CD14-positive monocyte (primary cell): Measurements from ENCODE around the gene CBX3. TPM values are rescaled to one million over a fixed set of nuclear protein-coding genes. Genes with fewer than 3 reads are reported as not detected.

ENCODE experiments used
- DNase-seq, 3 donors: peaks; one replicate each; pipeline ENCODE4 v3.0.0-alpha.2; 2011 to 2022
- H2AFZ ChIP-seq: 2 replicates; pipeline ENCODE4 v1.6.0; 2012; ENCODE audit warnings: mild to moderate bottlenecking, low read depth, low read length, inconsistent platforms; ENCODE audit not compliant: insufficient read depth, poor library complexity, severe bottlenecking
- H3K27ac ChIP-seq, 2 donors: 1 replicate in 1 of 2; 2 replicates in 1 of 2; pipeline ENCODE4 v1.5.1; 2012 to 2013; ENCODE audit warnings: low read length in 2 of 2, control low read depth in 1 of 2, inconsistent platforms in 1 of 2, low read depth in 1 of 2, mild to moderate bottlenecking in 1 of 2
- H3K27me3 ChIP-seq, 2 donors: one replicate each; pipeline versions ENCODE4 v1.6.0 to v1.6.1; 2011 to 2013; ENCODE audit warnings: low read length in 2 of 2; ENCODE audit not compliant: control insufficient read depth in 2 of 2, insufficient read depth in 2 of 2
- H3K36me3 ChIP-seq, 2 donors: replicated peaks in 1 of 2; 1 replicate in 1 of 2; 2 replicates in 1 of 2; pipeline versions ENCODE4 v1.5.1 to v1.6.1; 2012 to 2013; ENCODE audit warnings: low read length in 2 of 2, control low read depth in 1 of 2, inconsistent platforms in 1 of 2, mild to moderate bottlenecking in 1 of 2; ENCODE audit not compliant: insufficient read depth in 2 of 2, control insufficient read depth in 1 of 2
- H3K4me1 ChIP-seq, 2 donors: 1 replicate in 1 of 2; 2 replicates in 1 of 2; pipeline versions ENCODE4 v1.5.1 to v1.6.1; 2012 to 2013; ENCODE audit warnings: low read length in 2 of 2, control low read depth in 1 of 2, inconsistent platforms in 1 of 2, mild to moderate bottlenecking in 1 of 2, moderate library complexity in 1 of 2; ENCODE audit not compliant: insufficient read depth in 2 of 2, control insufficient read depth in 1 of 2
- H3K4me2 ChIP-seq: replicated peaks from 2 replicates; pipeline ENCODE3; 2012; ENCODE audit warnings: low read length, moderate library complexity, mild to moderate bottlenecking; ENCODE audit not compliant: poor library complexity, severe bottlenecking; ENCODE audit errors: extremely low read depth
- H3K4me3 ChIP-seq, 3 experiments: fragments of 200-600 bp in 1 of 3; sonication (generic) in 1 of 3; replicated peaks in 1 of 3; 1 replicate in 2 of 3; 2 replicates in 1 of 3; pipeline ENCODE4 v1.5.1; 2011 to 2013; ENCODE audit warnings: low read length in 3 of 3, mild to moderate bottlenecking in 3 of 3, control low read depth in 2 of 3, low read depth in 2 of 3, inconsistent platforms in 1 of 3, moderate library complexity in 1 of 3
- H3K79me2 ChIP-seq: 2 replicates; pipeline ENCODE4 v1.6.0; 2012; ENCODE audit warnings: mild to moderate bottlenecking, control low read depth, inconsistent platforms, low read length, moderate library complexity; ENCODE audit not compliant: insufficient read depth
- H3K9ac ChIP-seq: 2 replicates; pipeline ENCODE4 v1.6.0; 2017; ENCODE audit warnings: low read length, mild to moderate bottlenecking; ENCODE audit not compliant: insufficient read depth, poor library complexity, severe bottlenecking
- H3K9me3 ChIP-seq, 2 donors: replicated peaks in 1 of 2; 1 replicate in 1 of 2; 2 replicates in 1 of 2; pipeline versions ENCODE4 v1.5.1 to v1.6.1; 2012 to 2013; ENCODE audit warnings: low read length in 2 of 2, control low read depth in 1 of 2; ENCODE audit not compliant: control insufficient read depth in 1 of 2, insufficient read depth in 1 of 2
- H4K20me1 ChIP-seq: 2 replicates; pipeline ENCODE4 v1.6.0; 2012; ENCODE audit warnings: mild to moderate bottlenecking, low read length, control low read depth, moderate library complexity; ENCODE audit not compliant: insufficient read depth
- H3K27ac Mint-ChIP-seq, 7 donors: one replicate each; pipeline ENCODE4 v1.8.0; 2020; ENCODE audit warnings: mild to moderate bottlenecking in 7 of 7, mixed read lengths in 7 of 7, moderate library complexity in 6 of 7, inconsistent platforms in 2 of 7
- H3K27me3 Mint-ChIP-seq, 3 donors: one replicate each; pipeline ENCODE4 v1.8.0; 2021 to 2022; ENCODE audit warnings: low read depth in 3 of 3, mild to moderate bottlenecking in 3 of 3, mixed read lengths in 3 of 3, moderate library complexity in 3 of 3, inconsistent platforms in 1 of 3
- H3K36me3 Mint-ChIP-seq, 2 donors: one replicate each; pipeline ENCODE4 v1.8.0; 2020; ENCODE audit warnings: mixed read lengths in 2 of 2, inconsistent platforms in 1 of 2, mild to moderate bottlenecking in 1 of 2
- H3K4me1 Mint-ChIP-seq: one replicate; pipeline ENCODE4 v1.8.0; 2020; ENCODE audit warnings: mild to moderate bottlenecking, mixed read lengths
- H3K4me3 Mint-ChIP-seq, 2 donors: one replicate each; pipeline ENCODE4 v1.8.0; 2020; ENCODE audit warnings: mild to moderate bottlenecking in 2 of 2, mixed read lengths in 2 of 2, moderate library complexity in 1 of 2
- H3K9me3 Mint-ChIP-seq, 7 donors: one replicate each; pipeline ENCODE4 v1.8.0; 2020 to 2022; ENCODE audit warnings: mixed read lengths in 7 of 7, mild to moderate bottlenecking in 6 of 7, moderate library complexity in 6 of 7, inconsistent platforms in 2 of 7
- CTCF ChIP-seq: fragments of 200-600 bp; IDR thresholded peaks from one replicate; pipeline ENCODE4 v1.8.0; 2022; ENCODE audit warnings: antibody characterized with exemption, mild to moderate bottlenecking
- WGBS: methylation state at CpG from one replicate; pipeline ENCODE4 v1.1.5; 2013; ENCODE audit warnings: missing lambda C conversion rate; ENCODE audit not compliant: insufficient coverage; 5-methylcytosine and 5-hydroxymethylcytosine counted together
- intact Hi-C, 2 donors: fragments of 100-400 bp; cut with micrococcal nuclease; formaldehyde crosslinking; loops; one replicate each; pipeline versions ENCODE4 v1.15.0 to v1.15.1; 2023
- polyA plus RNA-seq, 3 donors: library from polyadenylated mRNA; depleted of rRNA in 1 of 3; unstranded in 2 of 3; stranded (reverse) in 1 of 3; fragments of 300-500 nt in 2 of 3; fragments of >200 nt in 1 of 3; fragmentation: Illumina TruSeq in 2 of 3; gene quantifications; 1 replicate in 2 of 3; 2 replicates in 1 of 3; pipeline ENCODE4 v1.2.3, GENCODE V29; 2012 to 2021

The CBX3 gene
- polyA plus RNA-seq, 3 donors: 48.1 to 78.1 (median 63.7) TPM

- Mint-ChIP-seq H3K9me3 (peaks cover 0 to under 1% (median 0%) of the 10 kb centered on the region in 7 donors), H3K4me3 (no peak overlapping the region), H3K27ac (no peak overlapping the region), H3K27me3 (peaks cover 0 to 2% (median 2%) of the 10 kb centered on the region in 3 donors), H3K36me3 (peaks cover 0 to 13% of the 10 kb centered on the region in 2 donors), H3K4me1 (peaks cover 17% of the 10 kb centered on the region)
- H3K36me3 ChIP-seq: no peaks in the 10 kb centered on the region
- H3K27me3 ChIP-seq: no peaks in the 10 kb centered on the region
- H3K9me3 ChIP-seq: no peaks in the 10 kb centered on the region
- H3K79me2 ChIP-seq: no peaks in the 10 kb centered on the region
- H3K4me1 ChIP-seq: no peaks in the 10 kb centered on the region
- no peak overlapping the region for H3K4me3 ChIP-seq
- no peak overlapping the region for H3K9ac ChIP-seq
- no peak for DNase-seq
- no peak overlapping the region for H2AFZ ChIP-seq
- TF ChIP-seq CTCF: no peak
- intact Hi-C loops: no loop called here
- H3K27ac ChIP-seq: no peak overlapping the region
- WGBS: 100% methylated on average over 4 of the region's 6 CpGs
- H4K20me1 ChIP-seq: peaks cover 69% of the 10 kb centered on the region
- H3K4me2 ChIP-seq: no peak overlapping the region
These were observed 19.3 kb upstream of the CBX3 start for GRCh38 chr7:26182283-26182682.

- Mint-ChIP-seq H3K36me3 (peaks cover 0 to 13% of the 10 kb centered on the region in 2 donors), H3K4me3 (no peak overlapping the region), H3K27ac (no peak overlapping the region), H3K27me3 (peaks cover 0 to 2% (median 2%) of the 10 kb centered on the region in 3 donors), H3K9me3 (no peaks in the 10 kb centered on the region), H3K4me1 (peaks cover 20% of the 10 kb centered on the region)
- intact Hi-C loops: no loop called here
- H2AFZ ChIP-seq: no peak overlapping the region
- no peaks in the 10 kb centered on the region for H3K9me3 ChIP-seq
- H3K4me1 ChIP-seq: no peaks in the 10 kb centered on the region
- no peaks in the 10 kb centered on the region for H3K27me3 ChIP-seq
- no peaks in the 10 kb centered on the region for H3K36me3 ChIP-seq
- H3K9ac ChIP-seq: no peak overlapping the region
- no peaks in the 10 kb centered on the region for H3K79me2 ChIP-seq
- DNase-seq: no peak
- 100% methylated on average over 2 of the region's 8 CpGs for WGBS
- no peak overlapping the region for H3K27ac ChIP-seq
- peaks cover 73% of the 10 kb centered on the region for H4K20me1 ChIP-seq
- no peak overlapping the region for H3K4me2 ChIP-seq
- no peak overlapping the region for H3K4me3 ChIP-seq
- TF ChIP-seq CTCF: no peak
These were observed 18.8 kb upstream of the CBX3 start for GRCh38 chr7:26182706-26183105.
